ENCODE results near the gene CALCOCO1. TPM values are rescaled to one million over a fixed set of nuclear protein-coding genes. Genes with fewer than 3 reads are reported as not detected.

The CALCOCO1 gene
- total RNA-seq, 4 donors from 2014 or later: 153 to 212 (median 155) TPM

GRCh38 chr12:53743266-53744129 lies 16.2 kb upstream of the CALCOCO1 start:
- Histone ChIP-seq H3K27me3 (peaks cover 12% of the 10 kb centered on the region), H3K4me3 (replicated peaks in 1 of 3) (no peak overlapping the region), H3K36me3 (no peaks in the 10 kb centered on the region), H3K9me3 (no peaks in the 10 kb centered on the region), H3K27ac (no peak overlapping the region), H3K4me1 (peaks cover 5 to 20% of the 10 kb centered on the region in 2 donors)
- TF ChIP-seq POLR2A (IDR thresholded peaks at IDR 0.05) (no peak), CTCF (IDR thresholded peaks at IDR 0.05) (peak; percentile 82 to 92 (median 86))
- intact Hi-C loops (cut with DNase I): no loop called here
- WGBS, 2 donors: 15 to 19% methylated on average over 16 of the region's 16 CpGs
- DNase-seq: peak; percentile 28 to 50

GRCh38 chr12:53740130-53740491 lies 12.9 kb upstream of the CALCOCO1 start:
- 69 to 81% methylated on average over 3 of the region's 3 CpGs for WGBS, 2 donors
- H3K4me1 ChIP-seq: peaks cover 8 to 23% of the 10 kb centered on the region in 2 donors
- H3K27me3 ChIP-seq: peaks cover 12% of the 10 kb centered on the region
- TF ChIP-seq POLR2A (IDR thresholded peaks at IDR 0.05) (no peak), CTCF (IDR thresholded peaks at IDR 0.05) (no peak)
- H3K27ac ChIP-seq: no peak overlapping the region
- intact Hi-C loops (cut with DNase I): loop anchor here (2.0 kb wide), 1 partner anchor 37 kb away; no protein-coding TSS in a partner anchor
- no peaks in the 10 kb centered on the region for H3K36me3 ChIP-seq
- DNase-seq: no peak
- no peak overlapping the region for H3K4me3 ChIP-seq (replicated peaks in 1 of 3)
- H3K9me3 ChIP-seq: no peaks in the 10 kb centered on the region

GRCh38 chr12:53739214-53740129 lies 12.2 kb upstream of the CALCOCO1 start:
- H3K4me3 ChIP-seq (replicated peaks in 1 of 3): no peak overlapping the region
- WGBS, 2 donors: 5 to 8% methylated on average over 26 of the region's 50 CpGs
- H3K27me3 ChIP-seq: peaks cover 12% of the 10 kb centered on the region
- peaks cover 8 to 23% of the 10 kb centered on the region in 2 donors for H3K4me1 ChIP-seq
- DNase-seq: no peak
- no peak overlapping the region for H3K27ac ChIP-seq
- intact Hi-C loops (cut with DNase I): loop anchor here (2.0 kb wide), 1 partner anchor 37 kb away; no protein-coding TSS in a partner anchor
- no peaks in the 10 kb centered on the region for H3K9me3 ChIP-seq
- TF ChIP-seq CTCF (IDR thresholded peaks at IDR 0.05): no peak
- no peak for TF ChIP-seq POLR2A (IDR thresholded peaks at IDR 0.05)
- no peaks in the 10 kb centered on the region for H3K36me3 ChIP-seq

- peak; percentile 53 to 59 for DNase-seq
- H3K4me3 ChIP-seq (replicated peaks in 1 of 3): no peak overlapping the region
- H3K27me3 ChIP-seq: peaks cover 12% of the 10 kb centered on the region
- no peak overlapping the region for H3K27ac ChIP-seq
- H3K36me3 ChIP-seq: no peaks in the 10 kb centered on the region
- 11 to 12% methylated on average over 14 to 26 of the region's 32 CpGs for WGBS, 2 donors
- TF ChIP-seq CTCF (IDR thresholded peaks at IDR 0.05) (no peak), POLR2A (IDR thresholded peaks at IDR 0.05) (no peak)
- intact Hi-C loops (cut with DNase I): no loop called here
- H3K9me3 ChIP-seq: no peaks in the 10 kb centered on the region
- peaks cover 8 to 23% of the 10 kb centered on the region in 2 donors for H3K4me1 ChIP-seq
Measured at GRCh38 chr12:53738406-53739213, 11.4 kb upstream of the CALCOCO1 start.

Measured in thyroid gland (tissue), 4 donors.